IMR-90 (cell line): ENCODE measurements around the gene SCML2. TPM values are rescaled to one million over a fixed set of nuclear protein-coding genes. Genes with fewer than 3 reads are reported as not detected.

Experiments
- ATAC-seq: fragments of 200-7000 bp; cut with Tn5 transposase; 2 replicates; pipeline ENCODE4 v1.9.1; 2020; ENCODE audit warnings: low read depth, mild to moderate bottlenecking, moderate library complexity
- BruUV-seq: library from RNA; stranded (reverse); fragments of 400-500 nt; replicated peaks from 2 replicates; lab custom pipeline; 2021; lab: Mats Ljungman, UMichigan
- CTCF ChIA-PET: fragments of 300-600 bp; formaldehyde crosslinking; extraction: SDS; loops from one replicate; lab custom pipeline; 2021; ENCODE audit warnings: antibody characterized with exemption; lab: Yijun Ruan, JAX
- POLR2A ChIA-PET: fragments of 300-600 bp; sonication (Branson Sonifier 250); formaldehyde crosslinking; loops from one replicate; lab custom pipeline; 2022; ENCODE audit warnings: antibody characterized with exemption; ENCODE audit not compliant: unreplicated experiment; lab: Charles Lee
- DNase-seq: peaks from one replicate; pipeline ENCODE4 v3.0.0; 2013
- H2AFZ ChIP-seq: replicated peaks from 2 replicates; pipeline ENCODE3; 2013; ENCODE audit warnings: low read length, mild to moderate bottlenecking; ENCODE audit not compliant: poor library complexity
- H2AK5ac ChIP-seq: 2 replicates; pipeline ENCODE4 v1.6.1; 2013; ENCODE audit warnings: low read depth, low read length, inconsistent platforms
- H2AK9ac ChIP-seq: replicated peaks from 2 replicates; pipeline ENCODE3; 2013; ENCODE audit warnings: mild to moderate bottlenecking, low read depth, low read length, moderate library complexity; ENCODE audit not compliant: poor library complexity
- H2BK120ac ChIP-seq: 2 replicates; pipeline ENCODE4 v1.6.1; 2013; ENCODE audit warnings: low read depth, low read length, inconsistent platforms
- H2BK15ac ChIP-seq: 3 replicates; pipeline ENCODE4 v1.6.1; 2013; ENCODE audit warnings: low read depth, low read length, inconsistent platforms
- H2BK20ac ChIP-seq: 2 replicates; pipeline ENCODE4 v1.6.1; 2013; ENCODE audit warnings: low read depth, mild to moderate bottlenecking, inconsistent platforms, low read length, moderate library complexity
- H2BK5ac ChIP-seq: 2 replicates; pipeline ENCODE4 v1.6.1; 2013; ENCODE audit warnings: mild to moderate bottlenecking, low read depth, low read length, inconsistent platforms; ENCODE audit not compliant: poor library complexity, severe bottlenecking
- H3K14ac ChIP-seq: replicated peaks from 2 replicates; pipeline ENCODE4 v1.6.1; 2013; ENCODE audit warnings: low read depth, low read length, inconsistent platforms
- H3K18ac ChIP-seq: 2 replicates; pipeline ENCODE4 v1.6.1; 2013; ENCODE audit warnings: low read depth, low read length, control low read depth
- H3K23ac ChIP-seq: 2 replicates; pipeline ENCODE4 v1.6.1; 2013; ENCODE audit warnings: low read depth, low read length, inconsistent platforms
- H3K27ac ChIP-seq: 2 replicates; pipeline ENCODE4 v1.5.1; 2013; ENCODE audit warnings: mild to moderate bottlenecking, control low read depth, low read length; ENCODE audit not compliant: insufficient read depth
- H3K27me3 ChIP-seq: 2 replicates; pipeline ENCODE4 v1.6.1; 2013; ENCODE audit warnings: low read length; ENCODE audit not compliant: control insufficient read depth, insufficient read depth
- H3K36me3 ChIP-seq: 2 replicates; pipeline ENCODE4 v1.6.1; 2013; ENCODE audit warnings: low read length, mixed read lengths; ENCODE audit not compliant: control insufficient read depth, insufficient read depth
- H3K4ac ChIP-seq: 2 replicates; pipeline ENCODE4 v1.6.1; 2013; ENCODE audit warnings: low read depth, low read length, inconsistent platforms
- H3K4me1 ChIP-seq: 2 replicates; pipeline ENCODE4 v1.6.1; 2013; ENCODE audit warnings: low read length, mixed read lengths; ENCODE audit not compliant: control insufficient read depth, insufficient read depth
- H3K4me2 ChIP-seq: 2 replicates; pipeline ENCODE4 v1.6.1; 2013; ENCODE audit warnings: low read depth, mild to moderate bottlenecking, control low read depth, low read length, moderate library complexity
- H3K4me3 ChIP-seq: 2 replicates; pipeline ENCODE4 v1.5.1; 2013; ENCODE audit warnings: low read depth, mild to moderate bottlenecking, control low read depth, low read length, moderate library complexity; ENCODE audit not compliant: insufficient read depth
- H3K56ac ChIP-seq: 2 replicates; pipeline ENCODE4 v1.6.1; 2013; ENCODE audit warnings: low read length, inconsistent platforms; ENCODE audit not compliant: insufficient read depth; ENCODE audit errors: extremely low read depth
- H3K79me1 ChIP-seq, 2 experiments: 2 replicates each; pipeline ENCODE4 v1.6.1; 2013; ENCODE audit warnings: low read length in 2 of 2, inconsistent platforms in 1 of 2, low read depth in 1 of 2
- H3K9ac ChIP-seq: 2 replicates; pipeline ENCODE4 v1.6.1; 2013; ENCODE audit warnings: low read depth, low read length, control low read depth
- H3K9me1 ChIP-seq: 2 replicates; pipeline ENCODE4 v1.6.1; 2013; ENCODE audit warnings: low read length, inconsistent platforms; ENCODE audit not compliant: insufficient read depth
- H3K9me3 ChIP-seq: 2 replicates; pipeline ENCODE4 v1.6.1; 2013; ENCODE audit warnings: low read length; ENCODE audit not compliant: control insufficient read depth, insufficient read depth
- H4K20me1 ChIP-seq: 2 replicates; pipeline ENCODE4 v1.6.1; 2013; ENCODE audit warnings: low read length, inconsistent platforms; ENCODE audit not compliant: insufficient read depth
- H4K5ac ChIP-seq: 2 replicates; pipeline ENCODE4 v1.6.1; 2013; ENCODE audit warnings: mild to moderate bottlenecking, low read depth, low read length, control low read depth
- H4K8ac ChIP-seq, 2 experiments: 2 replicates each; pipeline ENCODE4 v1.6.1; 2013; ENCODE audit warnings: low read depth in 2 of 2, low read length in 2 of 2, control low read depth in 1 of 2, inconsistent platforms in 1 of 2
- H4K91ac ChIP-seq: 2 replicates; pipeline ENCODE4 v1.6.1; 2013; ENCODE audit warnings: low read depth, low read length, inconsistent platforms; ENCODE audit not compliant: insufficient read depth
- MAZ ChIP-seq: IDR thresholded peaks from 2 replicates; pipeline ENCODE4 v1.6.1; 2012; ENCODE audit warnings: low read depth, mild to moderate bottlenecking, low read length, improper control_type of control experiment, moderate library complexity, borderline replicate concordance
- NFE2L2 ChIP-seq: fragments of 150-350 bp; IDR thresholded peaks from 2 replicates; pipeline ENCODE4 v1.6.1; 2016; ENCODE audit warnings: low read depth, mild to moderate bottlenecking, low read length
- USF2 ChIP-seq: fragments of 150-350 bp; IDR thresholded peaks from 2 replicates; pipeline ENCODE4 v1.6.1; 2017; ENCODE audit warnings: mild to moderate bottlenecking, antibody characterized with exemption, low read length, low read depth
- WGBS, 2 experiments: methylation state at CpG; one replicate each; pipeline versions ENCODE4 v1.1.5 to v1.1.7; 2013; ENCODE audit warnings: missing lambda C conversion rate in 2 of 2; ENCODE audit not compliant: insufficient read length in 1 of 2; ENCODE audit errors: extremely low coverage in 2 of 2; 5-methylcytosine and 5-hydroxymethylcytosine counted together
- dilution Hi-C: fragments of 300-500 bp; cut with HindIII; formaldehyde crosslinking; loops from one replicate; pipeline ENCODE4 v1.14.3; 2018; ENCODE audit warnings: low sequenced_read_pairs; ENCODE audit not compliant: unreplicated experiment
- in situ Hi-C: fragments of 300-500 bp; cut with MboI; formaldehyde crosslinking; loops from 3 replicates; pipeline ENCODE4 v1.14.3; 2019; ENCODE audit warnings: low sequenced_read_pairs, inconsistent platforms, mixed read lengths
- intact Hi-C: fragments of 100-400 bp; cut with micrococcal nuclease; formaldehyde crosslinking; loops from 2 replicates; pipeline ENCODE4 v1.10.0; 2022
- polyA plus RNA-seq, 3 experiments: library from polyadenylated mRNA; depleted of rRNA; stranded (reverse); fragments of >200 nt; gene quantifications; 2 replicates each; pipeline ENCODE4 v1.2.3, GENCODE V29; 2012; ENCODE audit warnings: low replicate concordance in 1 of 3
- total RNA-seq: library from RNA; depleted of rRNA; stranded (reverse); fragments of >200 nt; gene quantifications from 2 replicates; pipeline ENCODE4 v1.2.3, GENCODE V29; 2012

SCML2 gene
- total and polyA plus RNA-seq, 2 of the 4 experiments (the other 2 are of a cell fraction) = 1.3 to 1.7 TPM

GRCh38 chrX:18220786-18221185, 133.7 kb downstream of the SCML2 start, which contains the start of gene BEND2:
Gene BEND2, minus strand, starts transcription at chrX:18220886. Its CDS starts 136 bp downstream, at chrX:18220750.
- Histone ChIP-seq H3K79me1 (no peaks in the 10 kb centered on the region), H2AK9ac (no peak within 1 kb of the TSS), H3K14ac (no peak within 1 kb of the TSS), H3K27ac (no peak within 1 kb of the TSS), H3K18ac (no peak within 1 kb of the TSS), H4K20me1 (no peaks in the 10 kb centered on the region), H3K56ac (no peak within 1 kb of the TSS), H3K4me2 (no peak within 1 kb of the TSS), H2AFZ (no peak within 1 kb of the TSS), H2BK20ac (no peak within 1 kb of the TSS), H4K8ac (no peak within 1 kb of the TSS), H3K9me3 (peaks cover 2% of the 10 kb centered on the region; the same call in 1 of the 2 replicates), H3K4me1 (no peaks in the 10 kb centered on the region), H4K91ac (no peak within 1 kb of the TSS), H3K9me1 (no peaks in the 10 kb centered on the region), H2BK5ac (no peak within 1 kb of the TSS), H2BK15ac (no peak within 1 kb of the TSS), H3K4me3 (no peak within 1 kb of the TSS), H4K5ac (no peak within 1 kb of the TSS), H2BK120ac (no peak within 1 kb of the TSS), H3K9ac (no peak within 1 kb of the TSS), H3K23ac (no peak within 1 kb of the TSS), H2AK5ac (no peak within 1 kb of the TSS), H3K4ac (no peak within 1 kb of the TSS), H3K27me3 (no peaks in the 10 kb centered on the region), H3K36me3 (no peaks in the 10 kb centered on the region)
- in situ Hi-C loops = no loop called here
- ATAC-seq (no peak), DNase-seq (no peak)
- intact Hi-C loops = no loop called here
- 90% methylated on average over 4 of the region's 19 CpGs; no CpG with 5 or more reads in 1 of the 2 experiments for WGBS, 2 experiments
- CTCF ChIA-PET = interaction anchor here (0.6 kb wide), 1 partner anchor 67 kb away, joined by 3 read pairs; no protein-coding TSS in a partner anchor
- dilution Hi-C loops = no loop called here
- BruUV-seq = no TSS peak
- TF ChIP-seq NFE2L2 (no peak), MAZ (no peak), USF2 (no peak)
- POLR2A ChIA-PET = no interaction called here
